HG03159 (cell line): ENCODE data around the gene SPP1.
A peak's percentile ranks its signal among the peaks of the same experiment; 100 is the strongest.
"Not testable (repeated sequence)": the region's sequence is repeated elsewhere in the genome, so short reads cannot be mapped to it uniquely, and the experiment has no call there.

Source experiments
- ATAC-seq: cut with Tn5 transposase; IDR thresholded peaks from one replicate; pipeline ENCODE4 v1.9.1; 2021; ENCODE audit warnings: mild to moderate bottlenecking, moderate library complexity; ENCODE audit not compliant: unreplicated experiment

Gene SPP1

DNA sequence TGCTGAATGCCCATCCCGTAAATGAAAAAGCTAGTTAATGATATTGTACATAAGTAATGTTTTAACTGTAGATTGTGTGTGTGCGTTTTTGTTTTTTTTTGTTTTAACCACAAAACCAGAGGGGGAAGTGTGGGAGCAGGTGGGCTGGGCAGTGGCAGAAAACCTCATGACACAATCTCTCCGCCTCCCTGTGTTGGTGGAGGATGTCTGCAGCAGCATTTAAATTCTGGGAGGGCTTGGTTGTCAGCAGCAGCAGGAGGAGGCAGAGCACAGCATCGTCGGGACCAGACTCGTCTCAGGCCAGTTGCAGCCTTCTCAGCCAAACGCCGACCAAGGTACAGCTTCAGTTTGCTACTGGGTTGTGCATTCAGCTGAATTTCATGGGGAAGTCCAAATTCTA is at the start of gene SPP1:
SPP1 (plus strand) TSS at position 249 of the 400 bp plus-strand sequence. CDS start 1,182 bp downstream, outside the sequence.
- peak; percentile 70 for ATAC-seq

DNA sequence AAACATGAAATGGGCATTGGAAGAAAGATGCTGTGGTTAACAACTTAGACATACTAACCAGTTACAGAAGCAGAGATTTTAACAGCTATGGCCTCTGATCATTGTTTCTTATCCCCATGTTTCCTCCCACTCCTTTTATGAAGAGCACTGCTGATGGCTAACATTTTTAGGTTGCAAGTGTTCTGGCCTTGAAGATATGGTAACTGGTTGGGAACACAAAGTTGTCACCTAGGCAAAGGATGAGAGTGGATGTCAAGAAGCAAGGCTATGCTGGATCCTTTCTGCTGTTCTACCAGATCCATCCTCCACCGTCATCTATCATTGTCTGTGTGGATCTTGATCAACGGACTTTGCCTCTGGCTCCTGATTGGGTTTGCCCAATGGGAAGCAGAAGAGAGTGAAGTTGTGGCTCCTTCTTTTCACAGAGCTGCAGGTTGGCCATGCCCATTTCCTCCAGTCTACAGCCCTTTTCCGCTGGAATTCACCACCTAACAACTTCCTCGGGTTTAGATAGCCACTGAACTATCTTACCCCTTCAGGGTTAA is 48.9 kb upstream of the SPP1 start:
- ATAC-seq, result no peak

DNA sequence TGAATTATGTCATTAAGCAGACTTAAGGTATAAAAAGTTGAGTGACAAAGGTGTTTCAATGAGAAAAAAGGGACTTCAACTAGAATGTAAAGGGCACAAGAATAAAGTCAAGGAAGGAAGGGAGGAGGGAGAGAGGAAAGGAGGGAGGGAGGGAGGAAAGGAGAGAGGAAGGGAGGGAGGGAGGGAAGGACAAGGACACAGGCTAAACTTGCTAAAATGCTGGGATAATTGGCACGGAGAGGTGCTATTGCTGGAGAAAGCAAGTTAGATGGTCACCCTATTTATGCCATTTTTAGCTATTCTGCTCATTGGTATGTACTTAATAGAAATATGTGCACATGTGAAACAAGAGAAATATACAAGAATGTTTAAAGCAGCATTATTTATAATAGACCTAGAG is 44.9 kb upstream of the SPP1 start:
- ATAC-seq, result no peak

DNA sequence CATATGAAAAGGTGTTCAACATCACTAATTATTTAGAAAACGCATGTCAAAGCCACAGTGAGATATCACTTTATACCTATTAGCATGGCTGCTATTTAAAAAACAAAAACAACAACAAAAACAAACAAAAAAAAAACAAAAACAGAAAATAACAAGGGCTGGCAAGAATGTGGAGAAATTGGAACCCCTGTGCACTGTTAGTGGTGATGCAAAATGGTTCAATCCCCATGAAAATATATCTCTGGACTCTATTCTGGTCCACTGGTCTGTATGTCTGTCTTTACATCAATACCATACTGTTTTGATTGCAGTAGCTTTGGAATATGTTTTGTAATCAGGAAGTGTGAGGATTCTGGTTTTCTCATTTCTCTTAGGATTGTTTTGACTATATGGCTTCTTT is 43.6 kb upstream of the SPP1 start:
- no peak for ATAC-seq

DNA sequence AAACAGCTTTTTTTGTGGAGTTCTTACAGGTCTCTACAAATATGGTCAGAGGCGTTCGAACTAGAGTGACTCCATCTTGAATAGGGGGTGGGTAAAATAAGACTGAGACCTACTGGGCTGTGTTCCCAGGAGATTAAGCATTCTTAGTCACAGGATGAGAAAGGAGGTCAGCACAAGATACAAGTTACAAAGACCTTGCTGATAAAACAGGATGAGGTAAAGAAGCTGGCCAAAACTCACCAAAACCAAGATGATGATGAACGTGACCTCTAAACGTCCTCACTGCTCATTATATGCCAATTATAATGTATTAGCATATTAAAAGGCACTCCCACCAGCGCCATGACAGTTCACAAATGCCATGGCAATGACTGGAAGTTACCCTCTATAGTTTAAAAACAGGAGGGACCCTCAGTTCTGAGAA is 42.8 kb upstream of the SPP1 start:
- no peak for ATAC-seq

DNA sequence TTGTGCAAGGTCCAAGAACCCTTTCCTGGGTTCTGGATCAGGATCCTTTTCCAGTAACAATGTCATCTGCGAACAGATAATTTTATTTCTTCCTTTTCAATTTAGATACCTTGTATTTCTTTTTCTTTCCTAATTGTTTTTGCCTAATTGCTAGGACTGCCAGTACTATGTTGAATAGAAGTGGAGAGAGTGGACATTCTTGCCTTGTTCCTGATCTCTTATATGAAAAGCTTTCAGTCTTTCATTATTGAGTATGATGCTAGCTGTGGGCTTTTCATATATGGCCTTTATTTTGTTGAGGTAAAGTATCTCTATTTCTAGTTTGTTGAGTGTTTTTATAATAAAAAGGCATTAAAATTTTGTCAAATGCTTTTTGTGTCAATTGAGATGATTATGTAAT is 42.2 kb upstream of the SPP1 start:
- ATAC-seq, result no peak

DNA sequence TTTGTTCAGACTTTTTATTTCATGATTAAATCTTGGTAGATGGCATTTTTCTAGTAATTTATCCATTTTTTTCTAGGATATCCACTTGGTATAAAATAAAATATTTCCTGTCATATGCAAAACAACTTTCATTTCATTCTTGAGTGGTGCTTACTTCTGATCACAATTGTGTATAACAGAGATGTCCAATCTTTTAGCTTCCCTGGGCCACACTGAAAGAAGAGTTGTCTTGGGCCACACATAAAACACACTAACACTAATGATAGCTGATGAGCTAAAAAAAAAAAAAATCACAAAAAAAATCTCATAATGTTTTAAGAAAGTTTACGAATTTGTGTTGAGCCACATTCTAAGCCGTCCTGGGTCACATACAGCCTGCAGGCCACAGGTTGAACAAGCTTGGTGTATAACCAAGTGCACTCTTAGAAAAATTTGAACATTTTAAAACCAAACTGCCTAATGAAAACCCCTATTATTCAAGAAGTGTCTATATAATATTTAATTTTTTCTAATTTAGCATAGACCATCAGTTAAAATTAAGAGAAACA is 41.3 kb upstream of the SPP1 start:
- no peak for ATAC-seq

DNA sequence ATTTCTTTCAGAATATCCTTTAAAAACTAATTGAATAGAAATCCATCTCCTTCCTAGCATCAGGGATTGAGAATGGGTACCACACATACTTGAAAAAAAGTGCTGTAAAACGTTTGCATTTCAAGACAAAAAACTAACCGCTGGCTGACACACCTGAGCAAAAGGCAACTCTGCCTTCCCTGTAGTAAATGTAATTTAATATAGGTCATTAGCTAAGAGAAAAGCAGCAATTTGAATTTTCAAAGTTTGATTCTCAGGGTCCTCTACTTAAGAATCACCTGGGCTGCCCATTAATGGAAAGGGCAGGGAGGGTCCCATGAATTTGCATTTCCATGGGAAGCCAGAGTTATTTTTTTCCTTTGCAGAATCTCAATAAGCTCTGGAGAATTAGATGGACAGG is 40.5 kb upstream of the SPP1 start:
- ATAC-seq, result no peak

DNA sequence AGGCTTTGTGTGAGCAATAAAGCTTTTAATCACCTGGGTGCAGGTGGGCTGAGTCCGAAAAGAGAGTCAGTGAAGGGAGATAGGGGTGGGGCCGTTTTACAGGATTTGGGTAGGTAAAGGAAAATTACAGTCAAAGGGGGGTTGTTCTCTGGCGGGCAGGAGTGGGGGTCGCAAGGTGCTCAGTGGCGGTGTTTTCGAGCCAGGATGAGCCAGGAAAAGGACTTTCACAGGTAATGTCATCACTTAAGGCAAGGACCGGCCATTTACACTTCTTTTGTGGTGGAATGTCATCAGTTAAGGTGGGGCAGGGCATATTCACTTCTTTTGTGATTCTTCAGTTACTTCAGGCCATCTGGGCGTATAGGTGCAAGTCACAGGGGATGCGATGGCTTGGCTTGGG is 39.6 kb upstream of the SPP1 start:
- ATAC-seq, result not testable (repeated sequence)

DNA sequence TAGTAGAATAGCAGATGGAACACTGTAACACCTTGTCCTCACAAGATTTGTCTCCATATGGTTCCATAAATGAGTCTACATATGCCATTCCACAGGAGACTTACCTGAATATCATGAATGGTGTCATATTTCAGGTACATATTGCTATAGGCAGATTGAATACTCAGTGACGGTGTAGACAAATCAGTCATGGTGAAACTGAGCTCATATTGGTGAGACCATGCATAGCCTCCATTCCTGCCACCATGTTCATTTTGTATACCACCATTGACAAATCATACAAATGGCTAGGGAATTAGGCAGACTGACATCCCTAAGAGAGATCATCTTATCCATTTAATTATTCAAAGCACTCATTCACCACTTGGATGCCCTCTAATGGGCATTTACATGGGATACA is 38.0 kb upstream of the SPP1 start:
- no peak for ATAC-seq

DNA sequence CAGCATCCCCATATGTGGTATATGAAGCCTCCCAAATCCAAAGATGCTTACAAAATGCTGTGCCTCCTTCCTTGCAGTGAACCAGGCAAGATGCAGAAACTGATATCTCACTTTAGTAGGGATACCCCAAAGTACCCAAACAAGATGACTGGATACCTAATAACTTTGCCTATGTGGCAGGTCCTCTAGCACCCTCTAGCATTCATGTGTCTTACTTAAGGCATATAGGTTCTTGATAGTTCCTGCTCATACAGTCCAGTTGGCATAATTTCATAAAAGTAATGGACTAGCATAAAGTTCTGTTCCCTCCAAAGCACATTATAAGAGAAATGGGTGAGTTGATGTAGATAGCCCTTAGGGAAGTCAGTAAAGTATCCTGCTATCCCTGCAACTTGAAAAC is 36.8 kb upstream of the SPP1 start:
- ATAC-seq, result no peak

DNA sequence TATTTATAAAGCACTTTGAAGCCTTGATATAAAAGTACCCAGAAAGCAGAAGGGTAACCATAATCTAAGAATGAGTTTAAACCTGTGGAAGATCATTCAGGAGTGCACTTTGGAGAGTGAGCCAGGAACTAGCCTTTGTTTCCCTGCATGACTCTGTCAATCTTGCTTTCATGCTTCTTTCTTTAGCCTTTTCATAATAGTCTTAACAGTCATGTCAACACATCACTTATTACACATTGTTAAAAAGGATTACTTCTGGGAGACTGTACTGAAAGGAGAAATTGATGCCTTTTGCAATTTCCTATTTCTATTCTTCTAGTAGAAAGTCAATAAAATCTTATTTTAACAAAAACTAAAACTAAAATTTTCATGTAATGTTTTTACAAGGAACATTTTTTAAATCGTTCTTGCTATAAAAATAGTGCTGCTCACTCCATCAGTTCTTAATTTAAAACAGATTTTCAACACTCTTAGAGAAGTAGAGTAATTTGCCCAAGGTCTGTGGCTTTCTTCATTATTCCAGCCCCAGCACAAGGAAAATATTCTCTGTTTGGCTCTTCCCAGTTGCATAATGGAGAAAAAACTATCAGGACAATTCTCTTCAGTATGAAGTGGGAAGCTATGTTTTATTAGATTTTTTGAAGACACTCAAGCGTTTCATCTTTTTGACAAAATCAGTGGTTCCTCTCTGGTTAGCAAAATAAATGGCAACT is 35.4 kb upstream of the SPP1 start:
- ATAC-seq, result no peak

DNA sequence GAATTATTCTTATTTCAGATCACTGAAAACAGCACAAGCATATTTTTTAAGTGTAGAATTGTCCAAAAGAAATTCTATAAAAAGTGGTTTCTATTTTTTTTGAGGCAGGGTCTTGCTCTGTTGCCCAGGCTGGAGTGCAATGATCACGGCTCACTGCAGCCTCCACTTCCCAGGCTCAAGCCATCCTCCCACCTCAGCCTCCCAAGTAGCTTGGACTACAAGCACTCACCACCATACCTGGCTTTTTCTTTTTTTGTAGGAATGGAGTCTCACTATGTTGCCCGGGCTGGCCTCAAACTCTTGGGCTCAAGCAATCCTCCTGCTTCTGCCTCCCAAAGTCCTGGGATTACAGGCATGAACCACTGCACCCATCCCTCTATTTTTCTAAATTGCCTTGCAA is 34.7 kb upstream of the SPP1 start:
- ATAC-seq, result not testable (repeated sequence)

DNA sequence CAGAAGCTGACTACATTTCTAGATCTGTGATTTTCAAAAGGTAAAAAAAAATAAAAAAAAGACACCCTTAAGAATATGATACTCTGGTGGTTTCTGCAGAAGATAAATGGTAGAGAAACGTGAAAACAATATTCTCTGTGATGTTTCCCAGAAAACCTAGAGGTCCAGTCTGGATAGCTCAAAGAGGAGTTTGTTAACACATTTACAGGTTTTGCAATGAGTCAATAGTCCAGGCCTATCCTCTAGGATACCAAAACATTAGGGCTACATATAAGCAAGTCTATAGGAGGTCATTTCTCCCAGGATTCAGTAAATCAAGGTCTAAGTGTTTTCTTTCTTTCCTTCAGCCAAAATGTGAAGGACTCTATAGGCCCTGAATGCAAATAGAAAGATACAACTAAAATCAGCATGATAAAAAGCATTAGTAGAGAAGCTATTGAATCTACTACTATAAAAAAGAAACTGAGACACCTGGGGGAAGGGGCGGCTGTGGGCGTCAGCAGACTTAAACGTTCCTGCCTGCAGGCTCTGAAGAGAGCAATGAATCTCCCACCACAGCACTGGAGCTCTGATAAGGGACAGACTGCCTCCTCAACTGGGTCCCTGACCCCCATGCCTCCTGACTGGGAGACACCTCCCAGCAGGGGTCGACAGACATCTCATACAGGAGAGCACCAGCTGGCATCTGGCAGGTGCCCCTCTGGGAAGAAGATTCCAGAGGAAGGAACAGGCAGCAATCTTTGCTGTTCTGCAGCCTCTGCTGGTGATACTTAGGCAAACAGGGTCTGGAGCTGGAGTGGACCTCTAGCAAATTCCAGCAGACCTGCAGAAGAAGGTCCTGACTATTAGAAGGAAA is 33.7 kb upstream of the SPP1 start:
- no peak for ATAC-seq

DNA sequence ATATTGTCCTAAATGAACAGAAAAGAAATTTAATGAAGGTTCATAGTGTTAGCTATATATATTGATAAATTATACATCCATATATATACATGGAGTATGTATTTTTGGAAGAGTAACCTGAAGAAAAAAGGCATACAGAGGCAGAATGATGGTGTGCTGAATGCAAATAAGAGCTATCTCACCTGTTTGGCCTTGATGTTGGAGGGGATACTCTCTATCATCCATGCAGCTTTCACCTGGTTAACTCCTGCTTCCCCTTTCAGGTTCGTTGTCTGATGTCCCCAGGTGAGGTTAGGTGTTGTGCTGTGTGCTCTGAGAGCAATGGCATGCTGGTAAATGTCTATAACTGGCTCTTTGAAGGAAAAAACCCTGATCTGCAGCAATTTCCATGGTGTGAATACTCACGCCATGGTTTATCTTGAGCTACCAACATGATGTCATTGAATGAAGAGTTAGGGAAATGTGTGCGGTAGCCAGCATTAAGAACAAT is 31.8 kb upstream of the SPP1 start:
- ATAC-seq, result no peak

DNA sequence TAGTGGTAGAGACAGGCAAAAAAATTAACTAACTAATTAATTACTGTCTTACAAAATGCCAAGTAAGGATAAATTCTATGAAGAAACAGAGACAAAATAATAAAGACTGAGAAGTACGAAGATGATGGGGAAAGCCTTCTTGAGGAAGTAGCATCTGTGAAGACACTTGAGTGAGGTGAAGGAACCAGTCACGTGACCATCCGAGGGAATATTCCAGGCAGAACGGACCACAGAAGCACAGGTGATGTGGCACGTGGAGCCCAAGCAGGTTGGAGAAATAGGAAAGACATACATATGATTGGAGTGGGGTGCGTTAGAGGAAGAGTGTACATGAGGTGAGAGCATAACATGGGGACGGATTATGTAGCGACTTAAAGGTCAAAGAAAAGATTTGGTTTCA is 30.5 kb upstream of the SPP1 start:
- no peak for ATAC-seq

DNA sequence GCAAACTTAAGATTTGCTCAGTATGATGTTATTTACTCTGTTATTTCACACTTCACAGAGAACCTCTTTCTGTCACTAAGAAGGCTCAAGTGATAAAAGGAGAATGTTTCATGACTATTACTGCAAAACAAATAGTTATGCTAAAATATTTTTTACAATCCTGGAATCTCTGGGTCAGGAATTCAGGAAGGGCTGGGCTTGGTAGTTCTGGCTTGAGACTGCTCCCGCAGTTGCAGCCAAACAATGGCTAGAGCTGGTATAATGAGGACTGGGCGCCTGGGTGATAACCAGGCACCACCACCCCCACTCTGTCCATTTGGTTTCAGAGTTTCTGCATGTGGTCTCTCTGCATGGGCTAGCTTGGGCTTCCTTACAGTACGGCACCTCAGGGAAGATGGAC is 28.7 kb upstream of the SPP1 start:
- no peak for ATAC-seq

DNA sequence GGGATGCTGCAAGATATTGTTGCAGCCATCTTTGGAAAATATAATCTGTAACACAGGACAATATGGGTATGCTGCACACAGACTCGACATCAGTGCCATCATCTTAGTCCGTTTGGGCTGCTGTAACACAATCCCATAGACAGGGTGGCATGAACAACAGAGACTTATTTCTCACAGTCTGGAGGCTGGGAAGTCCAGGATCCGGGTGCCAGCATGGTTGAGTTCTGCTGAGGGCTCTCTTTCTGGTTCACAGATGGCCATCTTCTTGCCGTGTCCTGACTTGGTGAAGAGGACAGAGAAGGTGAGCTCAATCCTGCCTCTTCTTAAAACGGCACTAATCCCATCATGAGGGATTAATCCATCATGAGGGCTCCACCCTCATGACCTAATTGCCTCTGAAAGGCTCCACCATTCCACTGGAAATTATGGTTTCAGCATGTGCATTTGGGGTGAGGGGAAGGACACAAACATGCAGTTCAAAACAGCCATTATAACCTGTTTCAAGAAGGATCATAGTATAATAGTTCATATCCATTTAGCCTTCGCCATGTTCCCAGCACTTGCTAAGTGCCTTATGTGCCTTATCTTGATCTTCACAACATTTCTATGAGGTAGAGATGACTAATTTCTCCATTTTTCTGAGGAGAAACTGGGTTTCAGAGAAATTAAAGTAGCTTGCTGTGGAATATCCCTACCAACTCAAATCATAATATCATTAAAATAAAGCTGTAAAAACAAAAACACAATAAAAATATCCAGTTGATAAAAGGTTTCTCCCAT is 27.9 kb upstream of the SPP1 start:
- ATAC-seq, result no peak

DNA sequence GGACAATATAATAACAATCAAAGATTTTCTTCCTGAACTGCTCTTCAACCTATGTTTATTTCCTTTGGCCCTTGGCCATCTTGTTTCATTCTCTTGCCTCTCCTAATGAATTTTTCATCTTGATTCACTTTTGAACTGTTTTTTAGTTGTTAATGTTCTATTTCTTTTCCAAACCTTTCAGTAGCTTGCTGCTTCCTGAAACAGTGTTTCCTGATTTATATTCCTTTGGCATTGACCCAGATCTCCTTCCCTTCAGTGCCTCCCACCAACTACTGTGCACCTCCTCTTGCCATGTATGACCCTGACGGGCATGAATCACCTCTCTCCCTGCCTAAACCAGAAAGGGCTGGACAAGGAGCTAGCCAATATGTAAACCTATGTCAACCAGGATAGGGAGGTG is 25.6 kb upstream of the SPP1 start:
- no peak for ATAC-seq

DNA sequence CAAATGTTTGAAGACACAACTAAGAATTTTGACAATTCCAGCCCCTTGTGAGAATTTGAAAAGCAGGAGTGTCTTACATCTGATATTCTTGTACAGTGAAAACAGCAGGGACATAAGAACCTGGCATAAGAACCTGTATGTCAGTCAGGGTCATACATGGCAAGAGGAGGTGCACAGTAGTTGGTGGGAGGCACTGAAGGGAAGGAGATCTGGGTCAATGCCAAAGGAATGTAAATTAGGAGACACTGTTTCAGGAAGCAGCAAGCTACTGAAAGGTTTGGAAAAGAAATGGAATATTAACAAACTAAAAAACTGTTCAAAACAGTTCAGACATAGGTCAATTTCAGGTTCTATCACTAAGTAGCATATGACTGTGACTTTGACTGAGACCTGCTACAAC is 25.0 kb upstream of the SPP1 start:
- no peak for ATAC-seq
